ENCODE data around the gene GHRH. TPM values are rescaled to one million over a fixed set of nuclear protein-coding genes. Genes with fewer than 3 reads are reported as not detected.

Gene GHRH
- total RNA-seq, 3 donors from 2014 or later (not counting 1 experiment from before 2014, with no cell fraction given), result not detected

DNA sequence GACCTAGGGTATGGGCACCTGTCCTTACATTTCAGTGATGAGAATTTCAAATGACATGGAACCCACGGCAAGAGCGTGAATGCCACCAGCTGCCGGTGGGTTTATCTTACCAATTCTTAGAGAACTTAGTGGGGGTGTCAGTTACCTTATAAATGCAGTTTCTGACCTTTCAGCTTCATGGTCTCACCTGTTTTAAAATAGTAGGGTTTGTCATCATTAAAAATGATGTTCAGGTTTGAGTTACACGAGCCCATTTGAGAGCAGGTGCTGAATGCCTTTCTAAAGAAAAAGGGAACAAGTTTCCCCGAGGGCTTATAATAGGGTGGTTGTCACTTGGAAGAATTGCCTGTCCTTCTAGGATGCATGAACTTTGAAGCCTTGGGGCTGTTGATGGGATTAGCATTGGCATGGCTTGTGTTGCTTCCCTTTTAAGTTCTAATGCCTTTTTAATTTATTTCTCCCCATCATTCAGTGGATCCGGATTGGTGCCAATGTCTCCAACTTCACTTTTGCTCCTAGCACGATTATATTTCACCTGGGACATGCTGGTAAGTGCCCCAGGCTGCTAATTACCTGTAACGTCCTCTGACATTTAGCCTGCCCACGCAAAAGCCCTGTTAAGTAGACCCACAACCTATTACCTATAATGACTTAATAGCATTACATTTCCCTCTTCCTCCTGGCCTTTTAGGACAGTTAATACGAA lies 27.9 kb downstream of the GHRH start:
- Histone ChIP-seq H3K27me3 (ENCODE audit: control insufficient read depth, insufficient read depth, low read length) (no peaks in the 10 kb centered on the region), H3K36me3 (ENCODE audit: control insufficient read depth, insufficient read depth, low read length) (peaks cover 92% of the 10 kb centered on the region), H3K4me1 (ENCODE audit: control insufficient read depth, insufficient read depth, low read length) (no peaks in the 10 kb centered on the region), H3K4me3 (ENCODE audit: low read length) (no peak overlapping the region), H3K9me3 (ENCODE audit: control insufficient read depth, insufficient read depth, low read length) (no peaks in the 10 kb centered on the region), H3K27ac (ENCODE audit: low read length) (no peak overlapping the region)
- no peak overlapping the region for H3K4me3 Mint-ChIP-seq
- intact Hi-C loops (cut with micrococcal nuclease), result no loop called here
- no peak for ATAC-seq
- DNase-seq, result no peak
- H3K27ac Mint-ChIP-seq, result no peak overlapping the region
- TF ChIP-seq, protein P1, sequence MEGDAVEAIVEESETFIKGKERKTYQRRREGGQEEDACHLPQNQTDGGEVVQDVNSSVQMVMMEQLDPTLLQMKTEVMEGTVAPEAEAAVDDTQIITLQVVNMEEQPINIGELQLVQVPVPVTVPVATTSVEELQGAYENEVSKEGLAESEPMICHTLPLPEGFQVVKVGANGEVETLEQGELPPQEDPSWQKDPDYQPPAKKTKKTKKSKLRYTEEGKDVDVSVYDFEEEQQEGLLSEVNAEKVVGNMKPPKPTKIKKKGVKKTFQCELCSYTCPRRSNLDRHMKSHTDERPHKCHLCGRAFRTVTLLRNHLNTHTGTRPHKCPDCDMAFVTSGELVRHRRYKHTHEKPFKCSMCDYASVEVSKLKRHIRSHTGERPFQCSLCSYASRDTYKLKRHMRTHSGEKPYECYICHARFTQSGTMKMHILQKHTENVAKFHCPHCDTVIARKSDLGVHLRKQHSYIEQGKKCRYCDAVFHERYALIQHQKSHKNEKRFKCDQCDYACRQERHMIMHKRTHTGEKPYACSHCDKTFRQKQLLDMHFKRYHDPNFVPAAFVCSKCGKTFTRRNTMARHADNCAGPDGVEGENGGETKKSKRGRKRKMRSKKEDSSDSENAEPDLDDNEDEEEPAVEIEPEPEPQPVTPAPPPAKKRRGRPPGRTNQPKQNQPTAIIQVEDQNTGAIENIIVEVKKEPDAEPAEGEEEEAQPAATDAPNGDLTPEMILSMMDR (IDR thresholded peaks at IDR 0.05), result no peak
- H3K4me1 Mint-ChIP-seq, result peaks cover 6 to 7% of the 10 kb centered on the region in 2 donors
- 94% methylated on average over 10 of the region's 10 CpGs for WGBS (ENCODE audit: insufficient coverage)
- H3K27me3 Mint-ChIP-seq (ENCODE audit: low read depth in 2 of 2), result no peaks in the 10 kb centered on the region
- no peaks in the 10 kb centered on the region for H3K9me3 Mint-ChIP-seq
- peaks cover 58% of the 10 kb centered on the region for H3K36me3 Mint-ChIP-seq

DNA sequence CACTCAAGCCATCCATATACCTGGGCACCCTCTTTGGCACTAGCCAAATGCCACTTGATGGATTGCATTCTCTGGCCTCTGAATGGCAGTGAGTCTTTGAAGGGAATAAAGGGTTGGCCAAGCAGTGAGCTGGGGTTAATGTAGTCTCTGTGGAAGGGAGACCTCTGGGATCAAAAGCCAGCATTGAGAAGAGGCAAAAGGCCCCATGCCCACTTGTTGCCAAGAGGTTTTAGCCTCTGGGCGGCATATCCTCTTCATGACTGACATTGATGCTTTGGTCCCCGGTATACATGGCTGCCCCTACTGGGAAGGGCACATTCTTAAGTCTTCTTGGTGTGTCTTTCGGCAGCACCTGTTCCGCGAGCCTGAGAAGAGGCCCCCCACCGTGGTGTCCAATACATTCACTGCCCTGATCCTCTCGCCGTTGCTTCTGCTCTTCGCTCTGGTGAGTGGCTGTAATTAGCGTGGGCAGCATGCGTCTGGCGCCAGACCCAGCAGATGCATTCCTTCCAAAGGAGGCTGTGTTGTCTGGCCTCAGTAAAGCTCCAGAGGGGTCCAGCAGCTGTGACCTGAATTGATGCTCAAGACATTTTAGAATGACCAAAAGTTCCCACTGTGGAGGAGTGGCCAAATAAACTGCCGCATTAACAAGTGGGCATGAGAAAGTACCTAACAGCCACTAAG lies 29.5 kb downstream of the GHRH start:
- DNase-seq (no peak), ATAC-seq (no peak)
- no peak overlapping the region for H3K4me3 ChIP-seq (ENCODE audit: low read length)
- no peak overlapping the region for H3K4me3 Mint-ChIP-seq
- TF ChIP-seq, protein P1 (IDR thresholded peaks at IDR 0.05), result no peak
- intact Hi-C loops (cut with micrococcal nuclease), result no loop called here
- H3K9me3 Mint-ChIP-seq, result no peaks in the 10 kb centered on the region
- H3K27ac ChIP-seq (ENCODE audit: low read length), result no peak overlapping the region
- no peaks in the 10 kb centered on the region for H3K9me3 ChIP-seq (ENCODE audit: control insufficient read depth, insufficient read depth, low read length)
- H3K4me1 ChIP-seq (ENCODE audit: control insufficient read depth, insufficient read depth, low read length), result no peaks in the 10 kb centered on the region
- peaks cover 92% of the 10 kb centered on the region for H3K36me3 ChIP-seq (ENCODE audit: control insufficient read depth, insufficient read depth, low read length)
- no peak overlapping the region for H3K27ac Mint-ChIP-seq
- H3K36me3 Mint-ChIP-seq, result peaks cover 64% of the 10 kb centered on the region
- no peaks in the 10 kb centered on the region for H3K27me3 ChIP-seq (ENCODE audit: control insufficient read depth, insufficient read depth, low read length)
- H3K4me1 Mint-ChIP-seq, result peaks cover 6 to 7% of the 10 kb centered on the region in 2 donors
- H3K27me3 Mint-ChIP-seq (ENCODE audit: low read depth in 2 of 2), result no peaks in the 10 kb centered on the region
- 98% methylated on average over 13 of the region's 13 CpGs for WGBS (ENCODE audit: insufficient coverage)

DNA sequence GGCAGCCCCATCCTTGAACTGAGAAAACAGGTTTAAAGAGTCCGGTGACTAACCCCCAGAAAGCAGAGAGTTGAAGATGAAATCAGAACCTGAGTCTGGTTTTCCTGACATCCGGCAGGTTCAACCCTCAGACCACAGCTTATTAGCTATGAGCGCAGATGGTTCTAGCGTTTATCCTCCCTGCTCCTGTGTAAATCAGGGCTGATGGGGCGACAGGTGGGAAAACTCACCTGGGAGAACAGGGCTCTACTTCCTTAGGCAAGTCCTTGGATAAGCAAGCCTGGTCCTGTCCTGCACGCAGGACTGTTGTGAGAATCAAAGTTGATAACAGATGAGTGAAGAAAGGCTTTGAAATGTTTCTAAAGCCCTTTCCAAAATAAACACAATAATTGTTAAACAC lies 31.4 kb downstream of the GHRH start:
- TF ChIP-seq, protein P1 (IDR thresholded peaks at IDR 0.05), result no peak
- peaks cover 6 to 7% of the 10 kb centered on the region in 2 donors for H3K4me1 Mint-ChIP-seq

More for the DNA sequence above, 31.4 kb downstream of the GHRH start:
- H3K27ac Mint-ChIP-seq, result no peak overlapping the region
- peaks cover 58% of the 10 kb centered on the region for H3K36me3 Mint-ChIP-seq
- no peaks in the 10 kb centered on the region for H3K9me3 ChIP-seq (ENCODE audit: control insufficient read depth, insufficient read depth, low read length)
- 96% methylated on average over 6 of the region's 6 CpGs for WGBS (ENCODE audit: insufficient coverage)
- no peaks in the 10 kb centered on the region for H3K27me3 Mint-ChIP-seq (ENCODE audit: low read depth in 2 of 2)
- no peak overlapping the region for H3K4me3 Mint-ChIP-seq
- no peak overlapping the region for H3K4me3 ChIP-seq (ENCODE audit: low read length)
- H3K27me3 ChIP-seq (ENCODE audit: control insufficient read depth, insufficient read depth, low read length), result no peaks in the 10 kb centered on the region
- no peaks in the 10 kb centered on the region for H3K4me1 ChIP-seq (ENCODE audit: control insufficient read depth, insufficient read depth, low read length)
- no peaks in the 10 kb centered on the region for H3K9me3 Mint-ChIP-seq
- DNase-seq, result no peak
- intact Hi-C loops (cut with micrococcal nuclease), result no loop called here
- H3K36me3 ChIP-seq (ENCODE audit: control insufficient read depth, insufficient read depth, low read length), result peaks cover 93% of the 10 kb centered on the region
- H3K27ac ChIP-seq (ENCODE audit: low read length), result no peak overlapping the region
- ATAC-seq, result no peak

Measured in natural killer cell (primary cell).